A549 (cell line): Measurements from ENCODE around the gene FMNL2. TPM values are rescaled to one million over a fixed set of nuclear protein-coding genes. Genes with fewer than 3 reads are reported as not detected.

Experiments
- ATAC-seq, 2 experiments: fragments of 200-7000 bp in 1 of 2; fragments of >200 bp in 1 of 2; cut with Nextera tagmentation in 1 of 2; cut with Tn5 transposase in 1 of 2; 3 replicates each; pipeline versions ENCODE4 v1.8.0 to v1.9.1; 2018 to 2020; ENCODE audit warnings: mild to moderate bottlenecking in 1 of 2, moderate library complexity in 1 of 2
- CTCF ChIA-PET: fragments of 300-600 bp; sonication (Branson Sonifier 250); formaldehyde crosslinking; extraction: SDS; loops from one replicate; lab custom pipeline; 2021; ENCODE audit warnings: antibody characterized with exemption, inconsistent platforms; lab: Yijun Ruan, JAX
- POLR2A ChIA-PET: fragments of 350-600 bp; formaldehyde crosslinking; extraction: SDS; loops from one replicate; lab custom pipeline; 2021; ENCODE audit warnings: antibody characterized with exemption, inconsistent platforms; lab: Yijun Ruan, JAX
- DNase-seq, 2 experiments: peaks; one replicate each; pipeline versions ENCODE4 v3.0.0 to v3.0.0-alpha.2; 2011 to 2016; ENCODE audit warnings: low read depth in 1 of 2, low spot score in 1 of 2
- FAIRE-seq: peaks from 2 replicates; lab custom pipeline; 2011; peaks lifted over from hg19 to GRCh38; lab: Jason Lieb, UNC
- H3K27ac ChIP-seq, 2 experiments: fragments of >200 bp; sonication (Bioruptor Twin); formaldehyde crosslinking; 3 replicates each; pipeline ENCODE4 v1.5.1; 2016 to 2017
- H3K4me1 ChIP-seq: fragments of >200 bp; sonication (Bioruptor Twin); formaldehyde crosslinking; 3 replicates; pipeline ENCODE4 v1.6.1; 2016
- H3K4me2 ChIP-seq: fragments of >200 bp; sonication (Bioruptor Twin); formaldehyde crosslinking; 3 replicates; pipeline ENCODE4 v1.6.1; 2016
- H3K4me3 ChIP-seq: fragments of >200 bp; sonication (Bioruptor Twin); formaldehyde crosslinking; 3 replicates; pipeline ENCODE4 v1.5.1; 2016
- H3K9me3 ChIP-seq: fragments of >200 bp; sonication (Bioruptor Twin); formaldehyde crosslinking; 3 replicates; pipeline ENCODE4 v1.6.1; 2016
- CBX2 ChIP-seq: fragments of 200-600 bp; sonication (generic); IDR thresholded peaks from 2 replicates; pipeline ENCODE4 v1.6.1; 2016; ENCODE audit warnings: low read depth, mild to moderate bottlenecking, borderline replicate concordance
- CHD2 ChIP-seq: fragments of 150-350 bp; IDR thresholded peaks from 2 replicates; pipeline ENCODE4 v1.6.1; 2014; ENCODE audit warnings: low read length; ENCODE audit not compliant: partially characterized antibody
- EHF ChIP-seq: fragments of 250-450 bp; sonication (Bioruptor Pico); IDR thresholded peaks from 2 replicates; pipeline ENCODE4 v1.5.0; 2020; ENCODE audit warnings: mild to moderate bottlenecking
- EHMT2 ChIP-seq: fragments of 200-600 bp; sonication (generic); IDR thresholded peaks from 2 replicates; pipeline ENCODE4 v1.6.1; 2016; ENCODE audit warnings: antibody characterized with exemption, low read depth, mild to moderate bottlenecking, moderate library complexity
- FOSB ChIP-seq: fragments of 250-450 bp; sonication (Bioruptor Pico); IDR thresholded peaks from 2 replicates; pipeline ENCODE4 v1.5.0; 2020; ENCODE audit warnings: mild to moderate bottlenecking, moderate library complexity
- FOXS1 ChIP-seq: fragments of 250-450 bp; sonication (Bioruptor Pico); IDR thresholded peaks from 2 replicates; pipeline ENCODE4 v1.5.0; 2020; ENCODE audit warnings: mild to moderate bottlenecking, moderate library complexity
- GATA3 ChIP-seq: IDR thresholded peaks from 2 replicates; pipeline ENCODE4 v1.6.1; 2012; ENCODE audit warnings: borderline replicate concordance
- HDAC2 ChIP-seq: fragments of 200-600 bp; sonication (generic); IDR thresholded peaks from 2 replicates; pipeline ENCODE4 v1.6.1; 2016
- HEYL ChIP-seq: fragments of 250-450 bp; sonication (Bioruptor Pico); IDR thresholded peaks from 2 replicates; pipeline ENCODE4 v1.8.0; 2021; ENCODE audit warnings: mild to moderate bottlenecking, moderate library complexity
- HOXA7 ChIP-seq: fragments of 250-450 bp; sonication (Bioruptor Pico); IDR thresholded peaks from 2 replicates; pipeline ENCODE4 v1.5.0; 2020; ENCODE audit warnings: mild to moderate bottlenecking, moderate library complexity
- HOXB5 ChIP-seq: fragments of 250-450 bp; sonication (Bioruptor Pico); IDR thresholded peaks from 2 replicates; pipeline ENCODE4 v1.5.0; 2020; ENCODE audit warnings: mild to moderate bottlenecking, moderate library complexity
- JUN ChIP-seq, 2 experiments: fragments of >200 bp; sonication (Bioruptor Twin); formaldehyde crosslinking; IDR thresholded peaks; 2 replicates in 1 of 2; 3 replicates in 1 of 2; pipeline ENCODE4 v1.6.1; 2016 to 2017
- MAFK ChIP-seq: fragments of 450-650 bp; IDR thresholded peaks from 2 replicates; pipeline ENCODE4 v1.6.1; 2014; ENCODE audit not compliant: partially characterized antibody
- MAZ ChIP-seq: fragments of 150-350 bp; IDR thresholded peaks from 2 replicates; pipeline ENCODE4 v1.6.1; 2014; ENCODE audit warnings: antibody characterized with exemption, low read depth, low read length, borderline replicate concordance
- MYC ChIP-seq: IDR thresholded peaks from 2 replicates; pipeline ENCODE4 v1.6.1; 2012; ENCODE audit warnings: mild to moderate bottlenecking, inconsistent platforms, low read length, improper control_type of control experiment, borderline replicate concordance
- NR3C1 ChIP-seq: fragments of >200 bp; sonication (Bioruptor Twin); formaldehyde crosslinking; IDR thresholded peaks from 3 replicates; pipeline ENCODE4 v1.6.1; 2017
- POLR2A ChIP-seq: IDR thresholded peaks from 2 replicates; pipeline ENCODE4 v1.6.1; 2012; ENCODE audit warnings: mild to moderate bottlenecking, low read length
- RARB ChIP-seq: fragments of 250-450 bp; sonication (Bioruptor Pico); IDR thresholded peaks from 2 replicates; pipeline ENCODE4 v1.8.0; 2021; ENCODE audit warnings: mild to moderate bottlenecking, moderate library complexity
- RFX5 ChIP-seq: fragments of 450-650 bp; IDR thresholded peaks from 2 replicates; pipeline ENCODE4 v1.7.1; 2014; ENCODE audit warnings: antibody characterized with exemption, mild to moderate bottlenecking, moderate library complexity
- SMC3 ChIP-seq: fragments of >200 bp; sonication (Bioruptor Twin); formaldehyde crosslinking; IDR thresholded peaks from 3 replicates; pipeline ENCODE4 v1.6.1; 2018; ENCODE audit warnings: inconsistent platforms
- SREBF2 ChIP-seq: fragments of 450-650 bp; IDR thresholded peaks from 2 replicates; pipeline ENCODE4 v1.6.1; 2014; ENCODE audit warnings: mild to moderate bottlenecking, moderate library complexity
- ZC3H11A ChIP-seq: fragments of 450-650 bp; IDR thresholded peaks from 2 replicates; pipeline ENCODE4 v1.6.1; 2014; ENCODE audit warnings: antibody characterized with exemption, mild to moderate bottlenecking
- ZFP36 ChIP-seq: fragments of 450-650 bp; IDR thresholded peaks from 2 replicates; pipeline ENCODE4 v1.6.1; 2014; ENCODE audit warnings: borderline replicate concordance; ENCODE audit not compliant: partially characterized antibody
- ZNF302 ChIP-seq: fragments of 250-450 bp; sonication (Bioruptor Pico); IDR thresholded peaks from 2 replicates; pipeline ENCODE4 v1.9.0; 2021; ENCODE audit warnings: inconsistent platforms, mild to moderate bottlenecking, moderate library complexity
- WGBS: methylation state at CpG from one replicate; pipeline ENCODE4 v1.1.6; 2017; ENCODE audit errors: missing lambda C conversion rate; 5-methylcytosine and 5-hydroxymethylcytosine counted together
- polyA plus RNA-seq, 4 experiments: library from polyadenylated mRNA; depleted of rRNA in 3 of 4; stranded (reverse); fragments of >200 nt; fragmentation: RNase III in 1 of 4; extraction: RNeasy Plus Mini Kit Qiagen cat#74134 plus additional on column Dnase treatment in 1 of 4; gene quantifications; 2 replicates in 3 of 4; 3 replicates in 1 of 4; pipeline ENCODE4 v1.2.3, GENCODE V29; 2011 to 2017
- TF ChIP-seq, protein P1 (sequence below): IDR thresholded peaks from 2 replicates; pipeline ENCODE4 v1.6.1; 2012
- TF ChIP-seq, protein P2 (sequence below): fragments of 150-350 bp; IDR thresholded peaks from 2 replicates; pipeline ENCODE4 v1.6.1; 2014; ENCODE audit warnings: low read depth, mild to moderate bottlenecking, low read length
- TF ChIP-seq, protein P3 (sequence below): fragments of 250-450 bp; sonication (Bioruptor Pico); IDR thresholded peaks from 2 replicates; pipeline ENCODE4 v1.5.0; 2020; ENCODE audit warnings: low read depth, mild to moderate bottlenecking, moderate library complexity

Gene FMNL2
- polyA plus RNA-seq, 2 of the 4 experiments (the other 2 are of a cell fraction) = 27.9 to 36.5 TPM

DNA sequence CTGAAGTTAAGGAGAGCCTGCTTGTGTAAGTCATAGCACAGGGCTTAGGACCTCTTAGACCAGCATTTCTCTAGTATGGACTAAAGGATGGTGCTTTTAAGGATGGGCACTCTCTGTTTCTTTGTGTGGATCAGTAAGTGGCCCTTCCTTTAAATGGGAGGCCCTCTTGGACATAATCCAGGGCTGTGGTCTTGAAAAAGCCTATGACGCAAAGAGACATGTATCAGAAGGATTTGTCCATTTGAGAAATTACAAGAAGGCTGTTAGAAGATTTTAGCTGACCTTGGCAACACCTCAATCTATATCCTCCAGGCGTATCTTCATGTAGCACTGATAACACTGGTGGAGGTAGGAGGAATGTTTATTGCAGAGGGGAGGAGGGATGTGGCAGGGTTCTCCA lies 303.1 kb downstream of the FMNL2 start:
- DNase-seq = no peak
- Histone ChIP-seq H3K27ac (no peak overlapping the region), H3K4me3 (no peak overlapping the region), H3K4me2 (no peak overlapping the region), H3K4me1 (no peaks in the 10 kb centered on the region), H3K9me3 (no peaks in the 10 kb centered on the region)
- no peak for TF ChIP-seq POLR2A
- no peak for TF ChIP-seq HEYL (CRISPR knock-in tag)
- TF ChIP-seq, protein P1, sequence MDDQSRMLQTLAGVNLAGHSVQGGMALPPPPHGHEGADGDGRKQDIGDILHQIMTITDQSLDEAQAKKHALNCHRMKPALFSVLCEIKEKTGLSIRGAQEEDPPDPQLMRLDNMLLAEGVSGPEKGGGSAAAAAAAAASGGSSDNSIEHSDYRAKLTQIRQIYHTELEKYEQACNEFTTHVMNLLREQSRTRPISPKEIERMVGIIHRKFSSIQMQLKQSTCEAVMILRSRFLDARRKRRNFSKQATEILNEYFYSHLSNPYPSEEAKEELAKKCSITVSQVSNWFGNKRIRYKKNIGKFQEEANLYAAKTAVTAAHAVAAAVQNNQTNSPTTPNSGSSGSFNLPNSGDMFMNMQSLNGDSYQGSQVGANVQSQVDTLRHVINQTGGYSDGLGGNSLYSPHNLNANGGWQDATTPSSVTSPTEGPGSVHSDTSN = no peak
- no peak for TF ChIP-seq MAZ
- TF ChIP-seq FOSB (CRISPR knock-in tag) = no peak
- TF ChIP-seq, protein P2, sequence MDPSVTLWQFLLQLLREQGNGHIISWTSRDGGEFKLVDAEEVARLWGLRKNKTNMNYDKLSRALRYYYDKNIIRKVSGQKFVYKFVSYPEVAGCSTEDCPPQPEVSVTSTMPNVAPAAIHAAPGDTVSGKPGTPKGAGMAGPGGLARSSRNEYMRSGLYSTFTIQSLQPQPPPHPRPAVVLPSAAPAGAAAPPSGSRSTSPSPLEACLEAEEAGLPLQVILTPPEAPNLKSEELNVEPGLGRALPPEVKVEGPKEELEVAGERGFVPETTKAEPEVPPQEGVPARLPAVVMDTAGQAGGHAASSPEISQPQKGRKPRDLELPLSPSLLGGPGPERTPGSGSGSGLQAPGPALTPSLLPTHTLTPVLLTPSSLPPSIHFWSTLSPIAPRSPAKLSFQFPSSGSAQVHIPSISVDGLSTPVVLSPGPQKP = no peak
- TF ChIP-seq, protein P3, sequence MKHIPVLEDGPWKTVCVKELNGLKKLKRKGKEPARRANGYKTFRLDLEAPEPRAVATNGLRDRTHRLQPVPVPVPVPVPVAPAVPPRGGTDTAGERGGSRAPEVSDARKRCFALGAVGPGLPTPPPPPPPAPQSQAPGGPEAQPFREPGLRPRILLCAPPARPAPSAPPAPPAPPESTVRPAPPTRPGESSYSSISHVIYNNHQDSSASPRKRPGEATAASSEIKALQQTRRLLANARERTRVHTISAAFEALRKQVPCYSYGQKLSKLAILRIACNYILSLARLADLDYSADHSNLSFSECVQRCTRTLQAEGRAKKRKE (CRISPR knock-in tag) = no peak
- no peak for TF ChIP-seq HOXA7 (CRISPR knock-in tag)
- TF ChIP-seq GATA3 = no peak
- no peak for TF ChIP-seq EHF (CRISPR knock-in tag)
- TF ChIP-seq SREBF2 = no peak
- no peak for TF ChIP-seq CHD2
- WGBS = 97% methylated on average over 2 of the region's 2 CpGs
- ChIA-PET CTCF (interaction anchor here (0.8 to 4.3 kb wide), 3 partner anchors 448 to 462 kb away, joined by 3 to 24 read pairs (median 3); partner anchors contain the start of gene STAM2), POLR2A (no interaction called here)
- no peak for ATAC-seq
- FAIRE-seq = no peak

DNA sequence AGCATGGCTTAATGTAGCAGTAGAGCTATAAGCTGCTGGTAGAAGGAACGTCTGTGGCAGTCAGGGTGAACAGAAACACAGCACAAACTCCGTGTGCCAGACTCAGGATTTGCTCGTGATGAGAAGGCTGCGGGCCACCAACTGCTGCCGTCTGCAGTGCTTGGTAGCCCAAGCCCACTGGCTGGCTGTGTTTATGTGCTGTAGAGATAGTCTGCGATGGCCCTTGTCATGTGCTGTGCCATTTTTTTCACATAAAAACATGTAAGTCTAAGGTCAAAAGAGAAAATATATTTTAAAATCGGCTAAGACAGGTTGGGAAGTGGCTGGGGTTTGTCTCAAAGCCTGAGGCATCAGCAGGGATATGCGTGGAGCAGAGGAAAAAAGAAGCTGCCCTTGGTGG lies 303.6 kb downstream of the FMNL2 start:
- Histone ChIP-seq H3K4me3 (no peak overlapping the region), H3K27ac (no peak overlapping the region), H3K4me1 (no peaks in the 10 kb centered on the region), H3K4me2 (no peak overlapping the region), H3K9me3 (no peaks in the 10 kb centered on the region)
- DNase-seq (no peak), ATAC-seq (no peak), FAIRE-seq (no peak)
- ChIA-PET CTCF (interaction anchor here (1.0 to 4.3 kb wide), 4 partner anchors 10 to 463 kb away, joined by 3 to 24 read pairs (median 4); partner anchors contain the start of gene STAM2), POLR2A (no interaction called here)
- 87% methylated on average over 7 of the region's 8 CpGs for WGBS
- no peak for TF ChIP-seq RARB (CRISPR knock-in tag)
- TF ChIP-seq ZFP36 = no peak
- no peak for TF ChIP-seq ZC3H11A
- TF ChIP-seq CBX2 = no peak
- no peak for TF ChIP-seq MAZ
- no peak for TF ChIP-seq EHMT2
- no peak for TF ChIP-seq NR3C1
- TF ChIP-seq JUN (IDR thresholded peaks at IDR 0.05) = no peak
- no peak for TF ChIP-seq SMC3
- TF ChIP-seq HOXA7 (CRISPR knock-in tag) = no peak
- no peak for TF ChIP-seq HOXB5 (CRISPR knock-in tag)
- TF ChIP-seq, protein P2 = no peak
- TF ChIP-seq ZNF302 (CRISPR knock-in tag) = no peak
- TF ChIP-seq, protein P1 = no peak
- TF ChIP-seq RFX5 = no peak
- no peak for TF ChIP-seq MYC
- TF ChIP-seq MAFK = no peak
- no peak for TF ChIP-seq HDAC2
- no peak for TF ChIP-seq HEYL (CRISPR knock-in tag)
- TF ChIP-seq FOXS1 (CRISPR knock-in tag) = no peak
- TF ChIP-seq, all 56 proteins: peak for 0
